Nucleus accumbens (tissue), 56 donors: ENCODE measurements around the gene SGF29.
"Not testable (repeated sequence)": the region's sequence is repeated elsewhere in the genome, so short reads cannot be mapped to it uniquely, and the experiment has no call there.

ENCODE experiments used
- DNase-seq, 56 donors: peaks; one replicate each; lab custom pipeline; 2025; lab: John Stamatoyannopoulos, UW

SGF29 gene

DNA sequence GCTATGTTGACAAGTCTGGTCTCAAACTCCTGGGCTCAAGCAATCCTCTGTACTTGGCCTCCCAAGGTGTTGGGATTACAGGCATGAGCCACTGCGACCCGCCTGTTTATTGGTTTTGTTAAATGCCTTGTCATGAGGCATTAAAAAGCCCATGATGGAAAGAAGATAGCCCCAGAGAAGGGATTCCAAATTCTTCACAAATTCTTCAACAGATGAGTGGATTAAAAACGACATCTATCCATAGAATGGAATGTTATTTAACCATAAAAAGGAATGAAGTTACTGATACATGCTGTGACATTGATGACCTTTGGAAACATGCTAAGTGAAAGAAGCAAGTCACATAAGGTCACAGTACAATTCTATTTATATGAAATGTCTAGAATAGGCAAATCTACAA, 4.7 kb downstream of the SGF29 start:
- DNase-seq = no peak

DNA sequence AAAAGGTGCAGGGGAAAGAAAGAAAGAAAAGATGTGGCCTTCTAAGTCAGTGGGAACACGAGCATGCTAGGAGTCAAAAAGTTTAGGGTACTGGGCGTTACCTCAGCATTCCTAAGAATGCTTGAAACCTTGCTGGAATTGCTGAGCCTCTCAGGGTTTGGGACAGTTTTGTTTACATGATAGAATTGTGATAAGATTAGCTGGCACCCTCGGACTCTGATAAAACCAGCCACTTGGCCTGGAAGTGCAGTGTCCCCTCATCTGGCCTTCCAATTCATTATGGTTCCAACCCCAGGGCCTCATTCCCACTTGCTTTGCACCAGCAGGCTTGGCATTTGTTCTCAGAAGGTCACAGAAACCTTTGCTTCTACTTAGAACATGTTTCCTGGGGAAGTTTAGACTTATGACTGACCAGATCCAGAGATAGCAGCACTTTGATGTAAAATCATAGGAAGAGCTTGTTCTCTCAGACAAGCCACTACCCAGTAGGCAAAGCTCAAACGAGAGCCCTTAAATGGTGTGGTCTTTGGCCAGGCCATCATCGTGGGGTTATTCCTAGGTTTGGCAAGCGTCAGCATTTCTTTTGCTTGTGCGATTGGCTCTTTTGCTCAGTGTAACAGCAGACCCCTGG, 8.0 kb downstream of the SGF29 start:
- DNase-seq = no peak

GRCh38 chr16:28562199-28562598, 8.5 kb downstream of the SGF29 start:
- no peak for DNase-seq

DNA sequence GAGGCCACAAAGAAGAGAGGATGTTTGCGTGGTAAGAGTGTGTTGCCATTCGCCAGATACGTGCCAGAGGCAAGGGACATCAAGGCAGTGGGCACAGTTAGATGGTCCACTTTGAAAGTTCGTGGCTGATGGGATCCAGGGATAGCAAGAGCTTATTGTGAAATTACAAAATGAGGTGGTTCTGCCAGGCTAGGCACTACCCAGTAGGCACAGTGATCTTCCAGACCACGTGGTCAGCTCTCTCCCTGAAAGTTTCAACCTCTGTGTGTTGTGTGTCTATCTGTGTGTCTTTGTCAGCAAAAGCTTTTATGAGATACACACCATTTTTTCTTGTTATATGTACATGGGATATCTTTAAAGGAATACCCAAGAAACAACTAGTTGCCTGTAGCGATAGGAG, 9.5 kb downstream of the SGF29 start:
- DNase-seq = no peak

GRCh38 chr16:28566233-28566925, 12.7 kb downstream of the SGF29 start:
- DNase-seq = not testable (repeated sequence)

DNA sequence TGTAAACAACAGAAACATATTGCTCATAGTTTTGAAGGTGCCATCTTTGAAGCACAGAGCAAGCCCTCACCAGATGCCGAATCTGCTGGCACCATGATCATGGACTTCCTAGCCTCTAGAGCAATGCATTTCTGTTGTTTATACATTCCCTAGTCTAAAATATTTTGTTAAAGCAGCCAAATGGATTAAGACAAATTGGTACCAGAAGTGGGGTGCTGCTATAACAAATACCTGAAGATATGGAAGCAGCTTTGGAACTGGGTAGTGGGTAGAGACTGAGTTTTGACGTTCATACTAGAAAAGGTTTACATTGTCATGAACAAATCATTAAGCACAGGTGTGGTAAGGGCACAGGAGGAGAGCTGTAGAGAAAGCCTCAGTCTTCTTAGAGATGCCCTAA, 13.6 kb downstream of the SGF29 start:
- no peak for DNase-seq

DNA sequence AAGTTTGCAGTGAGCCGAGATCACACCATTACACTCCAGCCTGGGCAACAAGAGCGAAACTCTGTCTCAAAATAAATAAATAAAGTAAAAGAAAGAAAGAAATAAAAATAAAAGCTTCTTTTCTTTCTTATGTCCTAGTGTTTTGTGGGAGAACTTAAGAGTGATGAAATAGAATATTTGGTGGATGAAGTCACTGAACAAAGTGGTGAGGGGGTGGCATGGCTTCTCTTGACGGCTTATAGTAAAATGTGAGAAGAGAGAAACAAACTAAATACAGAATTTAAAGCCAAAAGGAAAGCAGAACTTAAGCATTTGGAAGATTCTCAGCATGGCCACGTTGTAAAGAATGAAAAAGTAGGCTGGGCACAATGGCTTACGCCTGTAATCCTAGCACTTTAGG, 15.3 kb downstream of the SGF29 start:
- DNase-seq = no peak

DNA sequence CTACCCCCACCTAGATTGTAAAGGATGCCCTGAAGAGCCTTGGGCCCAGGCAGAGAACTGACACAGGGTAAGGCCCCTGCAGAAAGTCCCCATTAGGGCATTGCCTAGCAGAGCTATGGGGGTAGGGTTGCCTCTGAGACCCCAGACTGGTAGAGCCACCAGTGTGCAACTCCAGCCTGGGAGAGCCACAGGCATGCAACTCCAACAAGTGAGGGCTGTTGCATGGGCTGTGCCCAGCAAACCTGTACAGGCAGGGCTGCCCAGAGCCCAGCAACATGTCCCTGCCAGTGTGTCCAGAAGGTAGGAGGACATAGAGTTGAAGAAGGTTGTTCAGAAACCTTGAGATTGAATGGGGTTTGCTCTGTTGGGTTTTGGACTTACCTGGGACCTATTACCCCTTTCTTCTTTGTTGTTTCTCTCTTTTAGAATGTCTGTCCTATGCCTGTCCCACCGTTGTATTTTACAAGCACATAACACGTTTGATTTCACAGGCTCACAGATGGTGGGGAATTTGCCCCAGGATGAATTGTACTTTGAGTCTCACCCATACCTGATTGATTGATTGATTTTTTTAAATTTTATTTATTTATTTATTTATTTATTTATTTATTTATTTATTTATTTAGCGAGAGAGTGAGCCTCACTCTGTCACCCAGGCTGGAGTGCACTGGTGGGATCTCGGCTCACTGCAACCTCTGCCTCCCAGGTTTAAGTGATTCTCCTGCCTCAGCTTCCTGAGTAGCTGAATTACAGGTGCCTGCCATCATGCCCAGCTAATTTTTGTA, 16.4 kb downstream of the SGF29 start:
- no peak for DNase-seq

GRCh38 chr16:28572696-28573510, 19.2 kb downstream of the SGF29 start:
- DNase-seq = peak in 2 of 56 donors; percentile 4 to 17

- no peak for DNase-seq
Observed at GRCh38 chr16:28573738-28574718, 20.3 kb downstream of the SGF29 start.

- no peak for DNase-seq
Observed at GRCh38 chr16:28574925-28575324, 21.2 kb downstream of the SGF29 start.

- no peak for DNase-seq
Observed at GRCh38 chr16:28575446-28576109, 21.9 kb downstream of the SGF29 start.

GRCh38 chr16:28580726-28581315, 27.1 kb downstream of the SGF29 start:
- DNase-seq = no peak

- no peak for DNase-seq
Observed at GRCh38 chr16:28585674-28586073, 32.0 kb downstream of the SGF29 start.

DNA sequence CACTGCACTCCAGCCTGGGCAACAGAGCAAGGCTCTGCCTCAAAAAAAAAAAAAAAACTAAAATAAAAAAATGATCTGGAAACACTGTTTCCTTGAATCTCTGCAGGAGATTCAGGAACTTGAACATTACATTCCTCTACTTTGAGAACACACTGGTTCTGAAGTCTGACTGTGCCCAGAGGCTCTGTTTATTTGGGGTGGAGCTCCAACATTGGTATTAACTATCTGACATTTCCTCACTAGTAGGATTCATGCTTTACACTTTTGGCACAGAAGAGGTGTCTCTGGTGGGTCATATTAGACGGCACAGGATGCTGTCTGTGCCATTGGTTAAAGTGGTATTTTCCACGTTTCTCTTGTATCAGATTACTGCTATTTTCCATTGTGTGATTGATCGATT, 32.7 kb downstream of the SGF29 start:
- no peak for DNase-seq

- no peak for DNase-seq
Observed at GRCh38 chr16:28587386-28587785, 33.7 kb downstream of the SGF29 start.

DNA sequence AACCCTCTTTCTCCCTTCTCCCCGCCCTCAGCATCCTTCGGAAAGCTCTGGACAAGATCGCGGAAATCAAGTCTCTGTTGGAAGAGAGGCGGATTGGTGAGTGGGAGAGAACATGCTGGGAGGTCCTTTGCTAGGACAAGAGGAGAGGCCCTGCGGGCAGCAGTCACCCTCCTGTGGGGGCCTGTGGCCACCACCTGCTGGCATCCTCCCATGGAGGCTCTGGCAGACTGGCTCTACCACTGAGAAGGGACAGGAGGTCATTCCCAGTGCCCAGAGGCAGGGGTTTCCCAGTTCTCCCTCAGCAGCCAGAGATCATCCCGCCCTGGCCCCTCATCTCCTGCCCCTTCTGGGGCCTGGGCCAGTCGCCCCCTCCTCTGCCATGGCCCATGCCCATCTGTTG, 35.3 kb downstream of the SGF29 start:
- DNase-seq = no peak

DNA sequence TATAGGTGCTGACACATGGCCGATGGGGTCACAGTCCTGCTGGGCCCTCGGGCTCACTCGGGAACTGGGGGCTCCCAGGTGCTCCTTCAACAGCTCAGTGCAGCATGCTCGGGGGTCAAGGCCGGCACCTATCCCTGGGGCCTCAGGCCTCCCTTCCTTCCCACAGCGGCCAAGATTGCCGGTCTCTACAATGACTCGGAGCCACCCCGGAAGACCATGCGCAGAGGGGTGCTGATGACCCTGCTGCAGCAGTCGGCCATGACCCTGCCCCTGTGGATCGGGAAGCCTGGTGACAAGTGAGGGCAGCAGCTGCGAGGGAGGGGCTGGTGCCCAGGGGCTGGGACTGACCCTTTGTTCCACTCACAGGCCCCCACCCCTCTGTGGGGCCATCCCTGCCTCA, 36.2 kb downstream of the SGF29 start:
- no peak for DNase-seq
